Trophoblast cell (in vitro differentiated cells and primary cell): ENCODE results near the gene DIP2B.

Source experiments
- DNase-seq, 2 donors: peaks; one replicate each; pipeline ENCODE4 v3.0.0-alpha.2; 2016
- H2AFZ ChIP-seq: 2 replicates; pipeline ENCODE4 v1.6.1; 2013; ENCODE audit warnings: low read length, moderate library complexity, mild to moderate bottlenecking; ENCODE audit not compliant: insufficient read depth, poor library complexity
- H2AK5ac ChIP-seq: 2 replicates; pipeline ENCODE4 v1.6.1; 2013; ENCODE audit warnings: mild to moderate bottlenecking, low read length
- H2BK120ac ChIP-seq: 2 replicates; pipeline ENCODE4 v1.6.1; 2013; ENCODE audit warnings: low read length, mild to moderate bottlenecking, moderate library complexity; ENCODE audit not compliant: insufficient read depth, poor library complexity
- H2BK12ac ChIP-seq: 2 replicates; pipeline ENCODE4 v1.6.1; 2013; ENCODE audit warnings: mild to moderate bottlenecking, low read length, moderate library complexity
- H2BK5ac ChIP-seq: 2 replicates; pipeline ENCODE4 v1.6.1; 2013; ENCODE audit warnings: low read length, low read depth, moderate library complexity, mild to moderate bottlenecking; ENCODE audit not compliant: poor library complexity
- H3K14ac ChIP-seq: 2 replicates; pipeline ENCODE4 v1.6.1; 2013; ENCODE audit warnings: mild to moderate bottlenecking, low read length
- H3K18ac ChIP-seq: 2 replicates; pipeline ENCODE4 v1.6.1; 2013; ENCODE audit warnings: mild to moderate bottlenecking, low read length
- H3K23ac ChIP-seq: 2 replicates; pipeline ENCODE4 v1.6.1; 2013; ENCODE audit warnings: low read length
- H3K27ac ChIP-seq: 2 replicates; pipeline ENCODE4 v1.5.1; 2013; ENCODE audit warnings: low read depth, mild to moderate bottlenecking, inconsistent platforms, low read length, moderate library complexity
- H3K27me3 ChIP-seq: 2 replicates; pipeline ENCODE4 v1.6.1; 2013; ENCODE audit warnings: inconsistent platforms, mild to moderate bottlenecking, low read length, moderate library complexity; ENCODE audit not compliant: insufficient read depth
- H3K36me3 ChIP-seq, 2 experiments: 1 replicate in 1 of 2; 2 replicates in 1 of 2; pipeline ENCODE4 v1.6.1; 2013; ENCODE audit warnings: low read length in 2 of 2, mild to moderate bottlenecking in 2 of 2, moderate library complexity in 1 of 2; ENCODE audit not compliant: insufficient read depth in 2 of 2, control insufficient read depth in 1 of 2
- H3K4ac ChIP-seq: 2 replicates; pipeline ENCODE4 v1.6.1; 2013; ENCODE audit warnings: low read depth, mild to moderate bottlenecking, low read length, moderate library complexity
- H3K4me1 ChIP-seq, 2 experiments: 1 replicate in 1 of 2; 2 replicates in 1 of 2; pipeline ENCODE4 v1.6.1; 2013; ENCODE audit warnings: low read length in 2 of 2, mild to moderate bottlenecking in 2 of 2, moderate library complexity in 1 of 2; ENCODE audit not compliant: insufficient read depth in 2 of 2, control insufficient read depth in 1 of 2
- H3K4me2 ChIP-seq: 2 replicates; pipeline ENCODE4 v1.6.1; 2013; ENCODE audit warnings: inconsistent platforms, mild to moderate bottlenecking, low read length, moderate library complexity
- H3K4me3 ChIP-seq: 2 replicates; pipeline ENCODE4 v1.5.1; 2013; ENCODE audit warnings: mild to moderate bottlenecking, low read depth, low read length, inconsistent platforms
- H3K79me1 ChIP-seq: one replicate; pipeline ENCODE4 v1.6.1; 2013; ENCODE audit warnings: low read length
- H3K79me2 ChIP-seq: 2 replicates; pipeline ENCODE4 v1.6.1; 2013; ENCODE audit warnings: low read length, mild to moderate bottlenecking; ENCODE audit not compliant: control insufficient read depth, insufficient read depth, poor library complexity
- H3K9ac ChIP-seq: 2 replicates; pipeline ENCODE4 v1.6.1; 2013; ENCODE audit warnings: mild to moderate bottlenecking, low read length
- H3K9me3 ChIP-seq: 2 replicates; pipeline ENCODE4 v1.6.1; 2013; ENCODE audit warnings: low read depth, mild to moderate bottlenecking, control low read depth, inconsistent platforms, low read length; ENCODE audit not compliant: insufficient read depth
- H4K12ac ChIP-seq: 2 replicates; pipeline ENCODE4 v1.6.1; 2013; ENCODE audit warnings: low read depth, mild to moderate bottlenecking, low read length, moderate library complexity
- H4K8ac ChIP-seq: 2 replicates; pipeline ENCODE4 v1.6.1; 2013; ENCODE audit warnings: low read depth, mild to moderate bottlenecking, low read length, moderate library complexity
- H4K91ac ChIP-seq: one replicate; pipeline ENCODE4 v1.6.1; 2013; ENCODE audit warnings: low read depth, mild to moderate bottlenecking, low read length, moderate library complexity
- WGBS: extraction: QIAGEN DNeasy Blood & Tissue Kit; methylation state at CpG from one replicate; pipeline ENCODE4 v1.1.7; 2013; ENCODE audit warnings: missing lambda C conversion rate; ENCODE audit not compliant: insufficient read length, insufficient coverage; ENCODE audit errors: extremely low coverage; 5-methylcytosine and 5-hydroxymethylcytosine counted together

The DIP2B gene

DNA sequence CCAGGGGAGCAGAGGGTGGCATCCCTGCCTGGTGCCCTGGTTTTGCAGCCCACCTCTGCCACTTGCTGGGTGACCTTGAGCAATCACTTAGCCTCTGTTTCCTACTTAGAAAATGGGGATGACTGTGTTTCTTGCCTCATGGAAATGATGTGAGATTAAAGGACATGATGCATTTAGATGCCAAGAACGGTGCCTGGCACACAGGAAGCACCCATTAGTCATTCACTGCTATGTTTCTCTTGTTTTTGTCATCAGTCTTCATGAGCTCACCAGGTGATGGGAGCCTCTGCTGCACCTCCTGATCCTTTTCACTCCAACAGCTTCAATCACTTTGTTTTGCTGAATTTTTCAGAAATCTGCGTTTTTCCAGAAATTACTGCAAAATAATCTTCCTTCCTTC, 235.5 kb downstream of the DIP2B start:
- Histone ChIP-seq H3K4me3 (no peak overlapping the region), H2BK120ac (no peak overlapping the region), H3K9ac (no peak overlapping the region), H3K4ac (no peak overlapping the region), H3K79me1 (no peaks in the 10 kb centered on the region), H4K12ac (no peak overlapping the region), H4K8ac (no peak overlapping the region), H3K27me3 (no peaks in the 10 kb centered on the region), H3K27ac (no peak overlapping the region), H3K9me3 (peaks cover 2% of the 10 kb centered on the region), H2BK12ac (no peak overlapping the region), H3K4me2 (no peak overlapping the region), H2BK5ac (no peak overlapping the region), H3K79me2 (peaks cover 2% of the 10 kb centered on the region), H4K91ac (no peak overlapping the region), H3K18ac (peak overlapping the region; percentile 21), H3K23ac (no peak overlapping the region), H3K36me3 (peaks cover 60 to 76% of the 10 kb centered on the region in 2 experiments), H2AFZ (no peak overlapping the region), H2AK5ac (no peak overlapping the region), H3K14ac (no peak overlapping the region), H3K4me1 (no peaks in the 10 kb centered on the region)
- no CpG with 5 or more reads among the region's 2 CpGs for WGBS
- DNase-seq = no peak

DNA sequence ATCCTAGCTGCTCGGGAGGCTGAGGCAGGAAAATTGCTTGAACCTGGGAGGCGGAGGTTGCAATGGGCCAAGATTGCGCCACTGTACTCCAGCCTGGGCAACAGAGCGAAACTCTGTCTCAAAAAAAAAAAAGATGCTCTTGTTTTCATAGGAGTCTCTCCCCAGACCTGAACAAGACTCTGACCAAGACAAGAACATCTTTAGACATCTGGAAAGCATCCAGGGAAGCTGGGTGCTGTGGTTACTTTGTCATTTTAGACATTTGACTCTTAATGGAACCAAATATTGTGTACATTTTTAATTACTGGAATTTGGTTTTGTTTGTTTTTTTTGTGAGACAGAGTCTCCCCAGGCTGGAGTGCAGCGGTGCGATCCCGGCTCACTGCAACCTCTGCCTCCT, 238.0 kb downstream of the DIP2B start:
- Histone ChIP-seq H2BK120ac (no peak overlapping the region), H3K79me1 (peaks cover 2% of the 10 kb centered on the region), H3K9ac (no peak overlapping the region), H3K4me1 (peaks cover 2 to 3% of the 10 kb centered on the region in 2 experiments), H2AK5ac (no peak overlapping the region), H3K4me2 (no peak overlapping the region), H3K14ac (no peak overlapping the region), H4K8ac (no peak overlapping the region), H3K27me3 (no peaks in the 10 kb centered on the region), H3K27ac (no peak overlapping the region), H2AFZ (no peak overlapping the region), H3K4me3 (no peak overlapping the region), H4K91ac (no peak overlapping the region), H3K9me3 (peaks cover 2% of the 10 kb centered on the region), H3K23ac (no peak overlapping the region), H3K79me2 (peaks cover 2% of the 10 kb centered on the region), H3K18ac (no peak overlapping the region), H4K12ac (no peak overlapping the region), H2BK12ac (no peak overlapping the region), H3K36me3 (peaks cover 46 to 64% of the 10 kb centered on the region in 2 experiments), H2BK5ac (no peak overlapping the region), H3K4ac (no peak overlapping the region)
- no CpG with 5 or more reads among the region's 7 CpGs for WGBS
- no peak for DNase-seq

DNA sequence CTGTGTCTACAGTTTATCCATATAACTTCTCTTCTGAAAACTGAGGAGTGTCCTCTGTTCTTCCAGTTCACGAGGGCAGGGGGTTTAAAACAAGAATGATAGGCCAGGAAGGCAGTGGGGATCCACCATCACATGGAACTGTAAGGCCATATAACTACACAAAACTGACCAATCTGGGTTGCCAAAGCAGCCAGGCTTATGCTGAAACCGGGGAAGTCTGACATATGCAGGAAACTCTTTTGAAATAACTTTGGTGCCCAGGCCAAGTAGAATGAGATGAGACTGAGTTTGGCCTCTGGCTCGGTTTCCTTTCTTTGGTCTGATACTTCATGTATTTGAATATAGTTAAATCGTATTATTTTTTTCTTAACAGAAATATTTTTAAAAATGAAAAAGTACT, 241.1 kb downstream of the DIP2B start:
- Histone ChIP-seq H3K4me3 (no peak overlapping the region), H3K9me3 (peaks cover 2% of the 10 kb centered on the region), H3K9ac (no peak overlapping the region), H3K27me3 (no peaks in the 10 kb centered on the region), H3K18ac (no peak overlapping the region), H4K12ac (no peak overlapping the region), H3K79me1 (peaks cover 13% of the 10 kb centered on the region), H3K79me2 (no peaks in the 10 kb centered on the region), H2BK120ac (no peak overlapping the region), H3K23ac (no peak overlapping the region), H3K36me3 (peaks cover 20 to 38% of the 10 kb centered on the region in 2 experiments), H3K14ac (no peak overlapping the region), H2AFZ (no peak overlapping the region), H3K4ac (no peak overlapping the region), H2BK12ac (no peak overlapping the region), H4K8ac (no peak overlapping the region), H2AK5ac (no peak overlapping the region), H2BK5ac (no peak overlapping the region), H4K91ac (no peak overlapping the region), H3K4me1 (peaks cover 4 to 9% of the 10 kb centered on the region in 2 experiments), H3K4me2 (no peak overlapping the region), H3K27ac (no peak overlapping the region)
- WGBS = no CpG with 5 or more reads among the region's 4 CpGs
- DNase-seq = no peak

DNA sequence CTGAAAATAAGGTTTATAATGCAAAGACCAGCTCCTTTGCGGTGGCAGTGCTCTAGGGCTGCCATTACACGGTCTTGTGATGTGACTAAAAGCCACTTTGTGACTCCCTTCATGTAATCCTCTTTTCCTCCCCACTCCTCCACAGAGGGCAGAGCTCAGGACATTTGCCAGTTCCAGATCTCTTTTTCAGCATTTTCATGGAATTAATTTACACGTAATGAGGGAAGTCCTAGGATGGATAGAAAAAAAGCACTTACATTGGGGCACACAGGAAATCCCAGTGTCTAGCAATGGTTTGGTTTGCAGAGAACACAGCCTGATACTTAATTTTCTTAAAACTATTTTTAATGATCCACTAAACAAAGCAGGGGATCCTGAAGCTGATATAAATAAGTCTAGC, 241.6 kb downstream of the DIP2B start:
- no peak overlapping the region for H2BK12ac ChIP-seq
- no peak overlapping the region for H3K9ac ChIP-seq
- WGBS = no CpG with 5 or more reads among the region's 3 CpGs
- H3K79me1 ChIP-seq = peaks cover 14% of the 10 kb centered on the region
- no peak overlapping the region for H3K4me2 ChIP-seq
- H2BK5ac ChIP-seq = no peak overlapping the region
- no peak overlapping the region for H4K12ac ChIP-seq
- no peaks in the 10 kb centered on the region for H3K27me3 ChIP-seq
- no peak overlapping the region for H3K4ac ChIP-seq
- no peak overlapping the region for H4K8ac ChIP-seq
- no peaks in the 10 kb centered on the region for H3K79me2 ChIP-seq
- H4K91ac ChIP-seq = no peak overlapping the region
- H3K4me3 ChIP-seq = no peak overlapping the region
- peaks cover 2% of the 10 kb centered on the region for H3K9me3 ChIP-seq
- H3K4me1 ChIP-seq = peaks cover 4 to 10% of the 10 kb centered on the region in 2 experiments
- DNase-seq = no peak
- H3K18ac ChIP-seq = no peak overlapping the region
- H3K27ac ChIP-seq = no peak overlapping the region
- H3K23ac ChIP-seq = no peak overlapping the region
- H2AK5ac ChIP-seq = no peak overlapping the region
- H2AFZ ChIP-seq = no peak overlapping the region
- H2BK120ac ChIP-seq = no peak overlapping the region
- H3K36me3 ChIP-seq = peaks cover 16 to 33% of the 10 kb centered on the region in 2 experiments
- no peak overlapping the region for H3K14ac ChIP-seq
